GM18909 (cell line): ENCODE data around the gene ALPI.
"Not testable (repeated sequence)": the region's sequence is repeated elsewhere in the genome, so short reads cannot be mapped to it uniquely, and the experiment has no call there.

Experiments
- ATAC-seq: cut with Tn5 transposase; IDR thresholded peaks from one replicate; pipeline ENCODE4 v1.9.1; 2021; ENCODE audit warnings: mild to moderate bottlenecking; ENCODE audit not compliant: unreplicated experiment, poor library complexity

ALPI gene

DNA sequence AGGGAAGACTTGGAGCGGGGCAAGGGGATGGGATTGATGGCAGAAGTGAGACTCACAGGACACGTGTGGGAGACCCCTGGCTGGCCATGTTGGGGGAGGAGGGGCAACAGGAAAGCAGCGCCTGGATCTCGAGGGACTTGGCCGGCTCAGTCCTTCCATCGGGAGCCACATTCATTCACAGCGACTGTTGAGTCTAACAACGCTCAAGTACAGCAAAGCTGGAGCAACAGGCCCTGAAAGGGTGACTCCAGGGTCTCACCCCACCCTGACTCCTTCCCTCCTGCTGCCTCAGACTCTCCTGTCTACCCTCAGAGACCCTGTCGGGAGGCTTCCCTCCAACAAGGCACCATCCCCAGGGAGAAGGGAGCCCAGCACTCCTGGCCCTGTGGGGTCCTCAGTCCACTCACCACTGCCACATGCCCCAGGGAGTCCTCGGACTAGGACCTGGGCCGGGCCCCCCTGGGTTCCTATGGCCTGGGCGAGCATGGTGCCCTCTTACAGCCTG lies 14.8 kb upstream of the ALPI start:
- no peak for ATAC-seq

DNA sequence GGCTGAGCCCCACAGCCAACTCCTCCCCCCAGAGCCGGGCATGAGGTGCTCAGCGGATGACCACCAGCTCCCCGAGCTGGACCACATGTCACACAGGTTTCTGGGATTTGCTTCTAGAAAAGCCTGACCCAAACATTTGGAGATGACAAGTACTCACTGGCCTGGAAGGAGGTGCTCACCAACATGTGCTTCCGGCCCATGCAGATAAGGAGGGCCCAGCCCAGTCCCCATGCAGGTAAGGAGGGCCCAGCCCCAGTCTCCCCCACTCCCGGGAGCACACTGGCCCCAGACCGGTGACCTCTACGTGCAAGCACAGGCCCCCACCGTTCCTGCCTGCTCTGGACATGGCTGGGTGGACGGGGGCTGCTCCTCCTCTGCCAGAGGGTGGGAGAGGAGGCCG lies 14.0 kb upstream of the ALPI start:
- ATAC-seq, result not testable (repeated sequence)

- ATAC-seq, result not testable (repeated sequence)
These were observed 13.5 kb upstream of the ALPI start for GRCh38 chr2:232442431-232442830.

- not testable (repeated sequence) for ATAC-seq
These were observed 12.9 kb upstream of the ALPI start for GRCh38 chr2:232443047-232443446.

- not testable (repeated sequence) for ATAC-seq
These were observed 12.1 kb upstream of the ALPI start for GRCh38 chr2:232443669-232444408.

DNA sequence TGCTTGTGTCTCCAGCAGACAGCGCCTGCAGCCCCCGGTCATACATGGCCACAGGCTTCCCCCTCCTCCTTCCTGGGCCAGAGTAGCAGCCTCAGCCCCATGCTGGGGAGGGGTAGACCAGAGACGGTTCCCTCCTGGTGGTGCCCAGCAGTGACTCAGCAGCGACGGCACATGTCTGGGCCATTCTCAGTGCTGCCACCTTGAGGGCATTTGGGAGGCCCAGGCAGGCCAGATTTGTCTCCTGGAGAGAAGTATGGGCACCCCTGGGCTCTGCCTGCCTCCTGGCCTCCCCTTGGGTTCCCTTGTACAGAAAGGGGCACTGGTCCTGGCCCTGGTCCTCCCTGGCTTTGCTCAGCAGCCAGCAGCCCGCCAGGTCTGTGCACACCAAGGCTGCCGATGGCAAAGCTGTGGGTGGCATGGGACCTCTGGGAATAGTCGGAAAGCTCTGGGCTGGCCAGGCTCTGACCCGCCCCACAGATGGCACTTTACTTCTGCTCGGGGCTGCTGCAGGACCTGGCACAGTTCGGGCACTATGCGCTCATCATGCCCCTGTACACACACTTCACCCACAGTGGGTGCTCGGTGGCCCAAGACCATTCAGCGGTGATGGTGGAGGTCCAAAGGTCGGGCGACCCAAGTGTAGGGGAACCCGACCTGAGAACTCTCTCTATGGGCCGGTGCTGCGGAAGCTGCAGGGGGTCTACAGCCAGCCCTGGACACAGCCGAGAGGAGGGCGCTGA lies 11.4 kb upstream of the ALPI start:
- no peak for ATAC-seq

- not testable (repeated sequence) for ATAC-seq
These were observed 10.6 kb upstream of the ALPI start for GRCh38 chr2:232445149-232445885.

DNA sequence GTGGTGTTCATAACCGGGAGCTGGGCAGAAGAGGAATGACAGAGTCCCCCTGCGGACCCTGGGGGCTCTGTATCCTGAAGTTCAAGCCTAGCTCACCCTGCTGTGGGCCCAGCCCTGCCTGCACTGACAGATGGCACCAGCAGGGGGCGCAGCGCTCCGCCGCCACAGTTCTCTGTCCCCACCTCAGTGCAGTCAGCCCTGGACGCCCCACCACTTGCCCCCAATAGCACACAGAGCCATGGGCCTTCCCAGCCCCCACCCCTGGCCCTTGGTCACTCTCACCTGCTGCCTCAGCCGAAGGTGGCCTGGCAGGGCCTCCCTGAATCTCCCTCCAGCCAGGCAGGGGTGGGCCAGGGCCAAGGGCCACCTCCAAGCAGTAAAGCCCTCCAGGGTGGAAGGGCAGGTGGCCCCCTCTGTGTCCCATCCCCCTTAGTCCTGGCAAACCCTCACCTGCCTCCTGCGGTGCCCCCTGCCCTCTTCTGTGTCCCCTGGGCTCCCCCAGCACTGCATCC lies 9.6 kb upstream of the ALPI start:
- ATAC-seq, result not testable (repeated sequence)

GRCh38 chr2:232447091-232447620 lies 8.8 kb upstream of the ALPI start:
- no peak for ATAC-seq

GRCh38 chr2:232447638-232448303 lies 8.2 kb upstream of the ALPI start:
- no peak for ATAC-seq

- no peak for ATAC-seq
These were observed 7.7 kb upstream of the ALPI start for GRCh38 chr2:232448304-232448690.

DNA sequence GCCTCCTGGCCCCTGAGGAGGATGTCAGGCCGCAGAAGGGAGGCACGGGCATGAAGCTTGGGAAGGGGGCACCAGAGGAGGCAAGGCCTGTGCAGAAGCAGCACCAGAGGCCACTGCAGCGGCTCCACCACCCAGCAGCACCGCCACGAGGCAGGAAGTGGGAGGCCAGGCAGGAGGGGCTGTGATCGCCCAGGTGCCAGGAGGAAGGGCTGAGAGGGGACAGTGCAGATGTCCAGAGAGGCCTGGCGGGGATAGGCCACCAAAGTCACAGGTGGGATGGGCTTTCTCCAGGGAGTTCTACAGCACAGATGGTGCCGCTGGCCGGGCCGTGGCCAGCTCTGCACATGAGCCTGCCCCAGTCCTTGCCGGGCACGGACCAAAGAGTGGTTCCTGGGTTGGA lies 6.0 kb upstream of the ALPI start:
- no peak for ATAC-seq

GRCh38 chr2:232451645-232452044 lies 4.3 kb upstream of the ALPI start:
- not testable (repeated sequence) for ATAC-seq

DNA sequence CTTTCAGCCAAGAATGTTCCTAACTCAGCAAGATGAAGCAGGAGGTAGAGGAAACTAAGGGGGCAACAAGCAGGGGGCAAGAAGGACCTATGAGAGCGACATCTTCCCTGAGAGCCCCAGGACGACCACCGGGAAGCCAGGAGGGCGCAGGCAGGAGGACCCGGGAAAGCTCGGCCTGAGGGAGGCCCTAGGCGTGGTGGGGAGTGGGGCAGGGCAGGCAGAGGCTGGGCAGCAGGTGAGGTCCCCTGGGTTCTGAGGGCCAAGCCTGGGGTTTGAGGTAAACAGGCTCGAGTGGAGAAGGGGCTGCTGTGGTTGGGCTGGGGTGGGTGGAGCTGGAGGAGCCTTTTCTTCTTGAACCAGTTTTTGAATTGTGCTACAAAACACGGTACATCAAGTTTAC lies 1.3 kb upstream of the ALPI start:
- ATAC-seq, result no peak

GRCh38 chr2:232456296-232457120 lies 555 bp downstream of the ALPI start:
- no peak for ATAC-seq

GRCh38 chr2:232457121-232458011 lies 1.4 kb downstream of the ALPI start:
- ATAC-seq, result no peak

DNA sequence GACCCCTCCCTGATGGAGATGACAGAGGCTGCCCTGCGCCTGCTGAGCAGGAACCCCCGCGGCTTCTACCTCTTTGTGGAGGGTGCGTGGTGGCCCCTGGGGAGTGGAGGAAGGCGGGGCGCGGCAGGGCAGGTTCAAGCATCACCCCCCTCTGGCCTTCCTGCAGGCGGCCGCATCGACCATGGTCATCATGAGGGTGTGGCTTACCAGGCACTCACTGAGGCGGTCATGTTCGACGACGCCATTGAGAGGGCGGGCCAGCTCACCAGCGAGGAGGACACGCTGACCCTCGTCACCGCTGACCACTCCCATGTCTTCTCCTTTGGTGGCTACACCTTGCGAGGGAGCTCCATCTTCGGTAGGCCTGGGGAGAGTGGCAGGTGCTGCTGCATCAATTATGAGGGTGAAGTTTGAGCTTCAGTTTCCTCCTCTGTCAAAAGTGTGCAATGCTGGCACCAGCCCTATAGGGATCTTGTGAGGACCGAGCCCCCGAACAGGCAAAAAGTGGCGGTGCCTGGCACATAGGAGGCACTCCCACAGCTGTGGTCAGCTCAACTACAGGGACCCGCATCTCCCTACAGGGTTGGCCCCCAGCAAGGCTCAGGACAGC lies 2.2 kb downstream of the ALPI start:
- ATAC-seq, result no peak
